Ovary (tissue), 3 donors: ENCODE data around the gene GALNT5.

Experiments used
- EP300 ChIP-seq: sonication (generic); formaldehyde crosslinking; IDR thresholded peaks from one replicate; pipeline ENCODE4 v1.6.1; 2017; ENCODE audit warnings: antibody characterized with exemption
- POLR2A ChIP-seq: fragments of 450-650 bp; IDR thresholded peaks from one replicate; pipeline ENCODE4 v1.6.1; 2017; ENCODE audit warnings: antibody characterized with exemption, mild to moderate bottlenecking, moderate library complexity
- TF ChIP-seq, protein P1 (sequence below), 3 donors: fragments of 450-650 bp in 2 of 3; fragments of 200-600 bp in 1 of 3; IDR thresholded peaks; one replicate each; pipeline versions ENCODE4 v1.5.1 to v1.8.0; 2016 to 2022; ENCODE audit warnings: antibody characterized with exemption in 3 of 3, mild to moderate bottlenecking in 1 of 3
- donor health status: DM: no; HTN: no; CAD: no.

DNA sequence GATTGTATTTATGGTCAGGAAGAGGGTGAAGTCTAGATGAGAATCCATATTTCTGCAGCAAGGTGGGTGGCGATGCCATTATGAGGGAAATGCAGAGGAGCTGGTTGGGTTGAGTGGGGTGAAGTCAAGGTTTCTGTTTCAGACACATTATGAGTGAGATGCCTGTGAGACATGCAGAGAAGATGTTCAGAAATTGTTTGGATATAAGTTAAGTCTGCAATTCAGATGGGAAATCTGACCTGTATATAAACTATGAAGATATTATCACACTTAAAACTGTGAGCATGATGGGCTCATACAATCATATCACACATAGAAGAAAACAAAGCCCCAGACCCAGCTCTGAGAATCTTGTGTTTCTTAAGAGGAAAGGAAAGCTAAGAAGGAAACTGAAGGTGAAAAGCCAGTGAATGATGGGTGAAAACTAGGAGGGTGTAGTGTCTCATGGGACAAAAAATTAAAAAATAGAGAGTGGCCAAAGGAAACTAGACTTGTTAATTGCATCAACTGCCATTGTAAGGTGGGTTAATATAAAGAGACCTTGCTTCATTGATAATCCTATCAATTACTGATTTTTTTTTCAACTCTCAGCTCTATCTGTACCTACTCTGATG, 14.2 kb downstream of the GALNT5 start:
- TF ChIP-seq, protein P1, sequence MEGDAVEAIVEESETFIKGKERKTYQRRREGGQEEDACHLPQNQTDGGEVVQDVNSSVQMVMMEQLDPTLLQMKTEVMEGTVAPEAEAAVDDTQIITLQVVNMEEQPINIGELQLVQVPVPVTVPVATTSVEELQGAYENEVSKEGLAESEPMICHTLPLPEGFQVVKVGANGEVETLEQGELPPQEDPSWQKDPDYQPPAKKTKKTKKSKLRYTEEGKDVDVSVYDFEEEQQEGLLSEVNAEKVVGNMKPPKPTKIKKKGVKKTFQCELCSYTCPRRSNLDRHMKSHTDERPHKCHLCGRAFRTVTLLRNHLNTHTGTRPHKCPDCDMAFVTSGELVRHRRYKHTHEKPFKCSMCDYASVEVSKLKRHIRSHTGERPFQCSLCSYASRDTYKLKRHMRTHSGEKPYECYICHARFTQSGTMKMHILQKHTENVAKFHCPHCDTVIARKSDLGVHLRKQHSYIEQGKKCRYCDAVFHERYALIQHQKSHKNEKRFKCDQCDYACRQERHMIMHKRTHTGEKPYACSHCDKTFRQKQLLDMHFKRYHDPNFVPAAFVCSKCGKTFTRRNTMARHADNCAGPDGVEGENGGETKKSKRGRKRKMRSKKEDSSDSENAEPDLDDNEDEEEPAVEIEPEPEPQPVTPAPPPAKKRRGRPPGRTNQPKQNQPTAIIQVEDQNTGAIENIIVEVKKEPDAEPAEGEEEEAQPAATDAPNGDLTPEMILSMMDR (IDR thresholded peaks at IDR 0.05): no peak
- no peak for TF ChIP-seq POLR2A
- TF ChIP-seq EP300: no peak
